K562 (cell line): ENCODE results near the gene BAIAP3. TPM values are rescaled to one million over a fixed set of nuclear protein-coding genes. Genes with fewer than 3 reads are reported as not detected.

Source experiments
- HLTF ChIP-seq: fragments of 450-650 bp; IDR thresholded peaks from 2 replicates; pipeline ENCODE4 v1.6.1; 2016
- NFYB ChIP-seq: IDR thresholded peaks from 2 replicates; pipeline ENCODE4 v1.6.1; 2011; ENCODE audit warnings: mild to moderate bottlenecking, moderate library complexity; ENCODE audit not compliant: insufficient read length; ENCODE audit errors: extremely low read depth
- PRPF4 ChIP-seq: fragments of 200-400 bp; formaldehyde crosslinking; IDR thresholded peaks from one replicate; pipeline ENCODE4 v1.6.1; 2017; ENCODE audit warnings: low read length, low read depth, mild to moderate bottlenecking; ENCODE audit not compliant: insufficient read depth, poor library complexity, severe bottlenecking
- RFX1 ChIP-seq: fragments of 450-650 bp; IDR thresholded peaks from 2 replicates; pipeline ENCODE4 v1.6.1; 2016; ENCODE audit warnings: mild to moderate bottlenecking, moderate library complexity
- RUNX1 ChIP-seq: sonication (generic); IDR thresholded peaks from 2 replicates; pipeline ENCODE4 v1.6.1; 2016; ENCODE audit warnings: antibody characterized with exemption, low read depth
- SAFB ChIP-seq: fragments of 200-400 bp; formaldehyde crosslinking; IDR thresholded peaks from 2 replicates; pipeline ENCODE4 v1.6.1; 2017; ENCODE audit warnings: low read depth, low read length, borderline replicate concordance
- SREBF2 ChIP-seq: sonication (generic); formaldehyde crosslinking; IDR thresholded peaks from 2 replicates; pipeline ENCODE4 v1.4.0; 2020; ENCODE audit warnings: mild to moderate bottlenecking, missing genetic modification reagents
- SRSF3 ChIP-seq: fragments of 200-400 bp; formaldehyde crosslinking; IDR thresholded peaks from 2 replicates; pipeline ENCODE4 v1.6.1; 2016; ENCODE audit warnings: mild to moderate bottlenecking, low read length, moderate library complexity; ENCODE audit not compliant: insufficient read depth
- STAG1 ChIP-seq: sonication (generic); formaldehyde crosslinking; IDR thresholded peaks from 2 replicates; pipeline ENCODE4 v1.5.0; 2020; ENCODE audit warnings: missing genetic modification reagents, borderline replicate concordance
- ZNF644 ChIP-seq: fragments of 200-800 bp; sonication (Bioruptor generic); IDR thresholded peaks from 2 replicates; pipeline ENCODE4 v1.6.1; 2016; ENCODE audit warnings: low read depth, missing genetic modification characterization, missing compliant biosample characterization
- polyA plus RNA-seq, 8 experiments: library from polyadenylated mRNA; depleted of rRNA in 4 of 8; stranded (reverse) in 5 of 8; unstranded in 3 of 8; fragments of >200 nt; fragmentation: Nextera tagmentation in 2 of 8; fragmentation: Illumina TruSeq in 1 of 8; extraction: Ambion mirVana in 2 of 8; extraction: Trizol in 1 of 8; gene quantifications; 2 replicates each; pipeline versions ENCODE4 v1.2.1 to v1.2.3, GENCODE V29; 2011 to 2014; ENCODE audit warnings: inconsistent platforms in 1 of 8, missing spikeins in 1 of 8
- total RNA-seq, 7 experiments: library from RNA; depleted of rRNA in 6 of 7; stranded (reverse); fragments of >200 nt in 6 of 7; fragmentation: Illumina TruSeq in 2 of 7; extraction: Trizol in 2 of 7; gene quantifications; 2 replicates each; pipeline versions ENCODE4 v1.2.1 to v1.2.3, GENCODE V29; 2011 to 2021; ENCODE audit warnings: low replicate concordance in 1 of 7
- TF ChIP-seq, protein P1 (sequence below): fragments of 450-650 bp; IDR thresholded peaks from 2 replicates; pipeline ENCODE4 v1.6.1; 2016; ENCODE audit warnings: mild to moderate bottlenecking, moderate library complexity
- TF ChIP-seq, protein P2 (sequence below), 2 experiments: IDR thresholded peaks; 2 replicates each; pipeline ENCODE4 v1.6.1; 2011; ENCODE audit warnings: borderline replicate concordance in 1 of 2, control low read depth in 1 of 2, low read depth in 1 of 2, low read length in 1 of 2, mild to moderate bottlenecking in 1 of 2, mixed read lengths in 1 of 2, moderate library complexity in 1 of 2; ENCODE audit not compliant: insufficient read depth in 1 of 2, insufficient read length in 1 of 2, poor library complexity in 1 of 2, severe bottlenecking in 1 of 2; ENCODE audit errors: extremely low read depth in 1 of 2
- TF ChIP-seq, protein P3 (sequence below): fragments of 450-650 bp; formaldehyde crosslinking; IDR thresholded peaks from 2 replicates; pipeline ENCODE4 v1.4.0; 2022; ENCODE audit warnings: missing genetic modification characterization

The BAIAP3 gene
- total and polyA plus RNA-seq, 9 of the 15 experiments (the other 6 are each of a cell fraction or from before 2014, with no cell fraction given), result 0.03 to 4.5 (median 0.57) TPM; not detected in 1

DNA sequence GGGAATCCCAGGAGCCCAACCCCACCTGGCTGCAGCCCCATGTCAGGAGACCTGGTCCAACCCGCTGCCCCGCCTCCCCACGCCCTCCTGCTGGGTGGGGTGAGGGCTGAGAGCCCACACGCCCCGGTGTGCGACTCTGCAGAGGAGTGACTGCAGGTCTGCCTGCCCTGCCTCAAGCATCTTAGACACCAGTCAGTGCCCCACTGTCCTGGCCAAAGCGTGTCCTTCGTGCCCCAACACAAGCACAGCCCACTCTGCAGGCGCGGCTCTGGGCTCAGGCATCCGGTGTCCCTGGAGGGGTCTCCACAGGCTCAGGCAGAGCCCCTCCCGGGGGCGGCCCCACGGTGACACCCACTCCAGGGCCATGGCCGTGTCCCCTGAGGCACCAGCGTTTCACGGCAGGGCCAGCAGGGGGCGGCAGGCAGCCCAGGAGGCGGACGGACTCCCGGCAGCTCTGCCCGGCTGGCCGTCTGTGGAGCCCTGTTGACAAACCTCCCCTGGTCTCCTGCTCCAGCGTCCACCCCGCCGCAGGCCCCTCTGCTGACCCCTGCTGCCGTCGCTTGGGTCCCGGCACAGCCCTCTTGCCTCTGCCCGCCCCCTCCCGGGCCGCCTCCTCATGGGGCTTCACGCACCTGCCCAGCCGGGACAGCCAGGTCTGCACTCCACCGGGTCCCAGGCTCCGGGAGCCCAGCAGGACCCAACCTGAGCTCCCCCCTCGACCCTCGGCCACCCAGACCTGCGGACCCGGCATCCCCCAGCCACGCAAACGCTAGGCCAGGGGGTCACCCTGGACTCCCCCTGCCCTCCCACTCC is 32.6 kb upstream of the BAIAP3 start (continued):
- TF ChIP-seq, protein P1, sequence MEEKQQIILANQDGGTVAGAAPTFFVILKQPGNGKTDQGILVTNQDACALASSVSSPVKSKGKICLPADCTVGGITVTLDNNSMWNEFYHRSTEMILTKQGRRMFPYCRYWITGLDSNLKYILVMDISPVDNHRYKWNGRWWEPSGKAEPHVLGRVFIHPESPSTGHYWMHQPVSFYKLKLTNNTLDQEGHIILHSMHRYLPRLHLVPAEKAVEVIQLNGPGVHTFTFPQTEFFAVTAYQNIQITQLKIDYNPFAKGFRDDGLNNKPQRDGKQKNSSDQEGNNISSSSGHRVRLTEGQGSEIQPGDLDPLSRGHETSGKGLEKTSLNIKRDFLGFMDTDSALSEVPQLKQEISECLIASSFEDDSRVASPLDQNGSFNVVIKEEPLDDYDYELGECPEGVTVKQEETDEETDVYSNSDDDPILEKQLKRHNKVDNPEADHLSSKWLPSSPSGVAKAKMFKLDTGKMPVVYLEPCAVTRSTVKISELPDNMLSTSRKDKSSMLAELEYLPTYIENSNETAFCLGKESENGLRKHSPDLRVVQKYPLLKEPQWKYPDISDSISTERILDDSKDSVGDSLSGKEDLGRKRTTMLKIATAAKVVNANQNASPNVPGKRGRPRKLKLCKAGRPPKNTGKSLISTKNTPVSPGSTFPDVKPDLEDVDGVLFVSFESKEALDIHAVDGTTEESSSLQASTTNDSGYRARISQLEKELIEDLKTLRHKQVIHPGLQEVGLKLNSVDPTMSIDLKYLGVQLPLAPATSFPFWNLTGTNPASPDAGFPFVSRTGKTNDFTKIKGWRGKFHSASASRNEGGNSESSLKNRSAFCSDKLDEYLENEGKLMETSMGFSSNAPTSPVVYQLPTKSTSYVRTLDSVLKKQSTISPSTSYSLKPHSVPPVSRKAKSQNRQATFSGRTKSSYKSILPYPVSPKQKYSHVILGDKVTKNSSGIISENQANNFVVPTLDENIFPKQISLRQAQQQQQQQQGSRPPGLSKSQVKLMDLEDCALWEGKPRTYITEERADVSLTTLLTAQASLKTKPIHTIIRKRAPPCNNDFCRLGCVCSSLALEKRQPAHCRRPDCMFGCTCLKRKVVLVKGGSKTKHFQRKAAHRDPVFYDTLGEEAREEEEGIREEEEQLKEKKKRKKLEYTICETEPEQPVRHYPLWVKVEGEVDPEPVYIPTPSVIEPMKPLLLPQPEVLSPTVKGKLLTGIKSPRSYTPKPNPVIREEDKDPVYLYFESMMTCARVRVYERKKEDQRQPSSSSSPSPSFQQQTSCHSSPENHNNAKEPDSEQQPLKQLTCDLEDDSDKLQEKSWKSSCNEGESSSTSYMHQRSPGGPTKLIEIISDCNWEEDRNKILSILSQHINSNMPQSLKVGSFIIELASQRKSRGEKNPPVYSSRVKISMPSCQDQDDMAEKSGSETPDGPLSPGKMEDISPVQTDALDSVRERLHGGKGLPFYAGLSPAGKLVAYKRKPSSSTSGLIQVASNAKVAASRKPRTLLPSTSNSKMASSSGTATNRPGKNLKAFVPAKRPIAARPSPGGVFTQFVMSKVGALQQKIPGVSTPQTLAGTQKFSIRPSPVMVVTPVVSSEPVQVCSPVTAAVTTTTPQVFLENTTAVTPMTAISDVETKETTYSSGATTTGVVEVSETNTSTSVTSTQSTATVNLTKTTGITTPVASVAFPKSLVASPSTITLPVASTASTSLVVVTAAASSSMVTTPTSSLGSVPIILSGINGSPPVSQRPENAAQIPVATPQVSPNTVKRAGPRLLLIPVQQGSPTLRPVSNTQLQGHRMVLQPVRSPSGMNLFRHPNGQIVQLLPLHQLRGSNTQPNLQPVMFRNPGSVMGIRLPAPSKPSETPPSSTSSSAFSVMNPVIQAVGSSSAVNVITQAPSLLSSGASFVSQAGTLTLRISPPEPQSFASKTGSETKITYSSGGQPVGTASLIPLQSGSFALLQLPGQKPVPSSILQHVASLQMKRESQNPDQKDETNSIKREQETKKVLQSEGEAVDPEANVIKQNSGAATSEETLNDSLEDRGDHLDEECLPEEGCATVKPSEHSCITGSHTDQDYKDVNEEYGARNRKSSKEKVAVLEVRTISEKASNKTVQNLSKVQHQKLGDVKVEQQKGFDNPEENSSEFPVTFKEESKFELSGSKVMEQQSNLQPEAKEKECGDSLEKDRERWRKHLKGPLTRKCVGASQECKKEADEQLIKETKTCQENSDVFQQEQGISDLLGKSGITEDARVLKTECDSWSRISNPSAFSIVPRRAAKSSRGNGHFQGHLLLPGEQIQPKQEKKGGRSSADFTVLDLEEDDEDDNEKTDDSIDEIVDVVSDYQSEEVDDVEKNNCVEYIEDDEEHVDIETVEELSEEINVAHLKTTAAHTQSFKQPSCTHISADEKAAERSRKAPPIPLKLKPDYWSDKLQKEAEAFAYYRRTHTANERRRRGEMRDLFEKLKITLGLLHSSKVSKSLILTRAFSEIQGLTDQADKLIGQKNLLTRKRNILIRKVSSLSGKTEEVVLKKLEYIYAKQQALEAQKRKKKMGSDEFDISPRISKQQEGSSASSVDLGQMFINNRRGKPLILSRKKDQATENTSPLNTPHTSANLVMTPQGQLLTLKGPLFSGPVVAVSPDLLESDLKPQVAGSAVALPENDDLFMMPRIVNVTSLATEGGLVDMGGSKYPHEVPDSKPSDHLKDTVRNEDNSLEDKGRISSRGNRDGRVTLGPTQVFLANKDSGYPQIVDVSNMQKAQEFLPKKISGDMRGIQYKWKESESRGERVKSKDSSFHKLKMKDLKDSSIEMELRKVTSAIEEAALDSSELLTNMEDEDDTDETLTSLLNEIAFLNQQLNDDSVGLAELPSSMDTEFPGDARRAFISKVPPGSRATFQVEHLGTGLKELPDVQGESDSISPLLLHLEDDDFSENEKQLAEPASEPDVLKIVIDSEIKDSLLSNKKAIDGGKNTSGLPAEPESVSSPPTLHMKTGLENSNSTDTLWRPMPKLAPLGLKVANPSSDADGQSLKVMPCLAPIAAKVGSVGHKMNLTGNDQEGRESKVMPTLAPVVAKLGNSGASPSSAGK, result no peak
- TF ChIP-seq SAFB (peak; percentile 65; the same call in 1 of the 2 replicates), PRPF4 (no peak), STAG1 (CRISPR knock-in tag) (no peak; the same call in 1 of the 2 replicates), SREBF2 (CRISPR knock-in tag) (no peak), RUNX1 (no peak), HLTF (no peak), NFYB (no peak), RFX1 (no peak), ZNF644 (tag) (no peak), SRSF3 (no peak)
- TF ChIP-seq, protein P2, sequence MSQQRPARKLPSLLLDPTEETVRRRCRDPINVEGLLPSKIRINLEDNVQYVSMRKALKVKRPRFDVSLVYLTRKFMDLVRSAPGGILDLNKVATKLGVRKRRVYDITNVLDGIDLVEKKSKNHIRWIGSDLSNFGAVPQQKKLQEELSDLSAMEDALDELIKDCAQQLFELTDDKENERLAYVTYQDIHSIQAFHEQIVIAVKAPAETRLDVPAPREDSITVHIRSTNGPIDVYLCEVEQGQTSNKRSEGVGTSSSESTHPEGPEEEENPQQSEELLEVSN (IDR thresholded peaks at IDR 0.05; ENCODE audit: borderline replicate concordance in 1 of 2, extremely low read depth in 1 of 2, insufficient read depth in 1 of 2, insufficient read length in 1 of 2, low read depth in 1 of 2, low read length in 1 of 2, poor library complexity in 1 of 2, severe bottlenecking in 1 of 2), result no peak
- TF ChIP-seq, protein P3, sequence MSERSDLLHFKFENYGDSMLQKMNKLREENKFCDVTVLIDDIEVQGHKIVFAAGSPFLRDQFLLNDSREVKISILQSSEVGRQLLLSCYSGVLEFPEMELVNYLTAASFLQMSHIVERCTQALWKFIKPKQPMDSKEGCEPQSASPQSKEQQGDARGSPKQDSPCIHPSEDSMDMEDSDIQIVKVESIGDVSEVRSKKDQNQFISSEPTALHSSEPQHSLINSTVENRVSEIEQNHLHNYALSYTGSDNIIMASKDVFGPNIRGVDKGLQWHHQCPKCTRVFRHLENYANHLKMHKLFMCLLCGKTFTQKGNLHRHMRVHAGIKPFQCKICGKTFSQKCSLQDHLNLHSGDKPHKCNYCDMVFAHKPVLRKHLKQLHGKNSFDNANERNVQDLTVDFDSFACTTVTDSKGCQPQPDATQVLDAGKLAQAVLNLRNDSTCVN (CRISPR knock-in tag), result no peak
